DND-41 (cell line): ENCODE data around the gene TEKT5.

Experiments
- ATAC-seq: fragments of 200-7000 bp; cut with Tn5 transposase; 3 replicates; pipeline ENCODE4 v1.9.1; 2021; ENCODE audit warnings: low read depth; ENCODE audit not compliant: insufficient read depth
- DNase-seq: peaks from one replicate; pipeline ENCODE4 v3.0.0-alpha.2; 2020
- H2AFZ ChIP-seq: 2 replicates; pipeline ENCODE4 v1.6.0; 2012; ENCODE audit warnings: low read depth, low read length
- H3K27ac ChIP-seq: 2 replicates; pipeline ENCODE4 v1.5.1; 2012; ENCODE audit warnings: low read length, inconsistent platforms
- H3K27me3 ChIP-seq: fragments of 200-600 bp; sonication (generic); 2 replicates; pipeline ENCODE4 v1.6.0; 2012; ENCODE audit warnings: low read length, mild to moderate bottlenecking, inconsistent platforms; ENCODE audit not compliant: insufficient read depth, poor library complexity
- H3K36me3 ChIP-seq: 2 replicates; pipeline ENCODE4 v1.5.1; 2012; ENCODE audit warnings: low read length, inconsistent platforms; ENCODE audit not compliant: insufficient read depth
- H3K4me1 ChIP-seq: 2 replicates; pipeline ENCODE4 v1.5.1; 2012; ENCODE audit warnings: mild to moderate bottlenecking, low read length; ENCODE audit not compliant: insufficient read depth
- H3K4me2 ChIP-seq: 2 replicates; pipeline ENCODE4 v1.6.0; 2012; ENCODE audit warnings: mild to moderate bottlenecking, moderate library complexity, low read length, inconsistent platforms; ENCODE audit not compliant: insufficient read depth
- H3K4me3 ChIP-seq, 2 experiments: fragments of 200-600 bp in 1 of 2; shearing (Covaris generic) in 1 of 2; 2 replicates each; pipeline ENCODE4 v1.5.1; 2012 to 2016; ENCODE audit warnings: inconsistent platforms in 2 of 2, low read length in 2 of 2, mild to moderate bottlenecking in 2 of 2, low read depth in 1 of 2, moderate library complexity in 1 of 2
- H3K79me2 ChIP-seq: 2 replicates; pipeline ENCODE4 v1.6.0; 2012; ENCODE audit warnings: low read length, inconsistent platforms; ENCODE audit not compliant: insufficient read depth
- H3K9ac ChIP-seq: 2 replicates; pipeline ENCODE4 v1.6.0; 2012; ENCODE audit warnings: low read depth, mild to moderate bottlenecking, inconsistent platforms, low read length, moderate library complexity
- H3K9me3 ChIP-seq: 2 replicates; pipeline ENCODE4 v1.5.1; 2012; ENCODE audit warnings: low read length, moderate library complexity, mild to moderate bottlenecking, inconsistent platforms; ENCODE audit not compliant: insufficient read depth, severe bottlenecking
- H4K20me1 ChIP-seq: 2 replicates; pipeline ENCODE4 v1.6.0; 2012; ENCODE audit warnings: low read length; ENCODE audit not compliant: insufficient read depth
- EZH2 ChIP-seq: IDR thresholded peaks from 3 replicates; pipeline ENCODE4 v1.6.1; 2012; ENCODE audit warnings: borderline replicate concordance, low read depth, mild to moderate bottlenecking, moderate library complexity, low read length, inconsistent platforms; ENCODE audit not compliant: severe bottlenecking
- TF ChIP-seq, protein P1 (sequence below): IDR thresholded peaks from 2 replicates; pipeline ENCODE4 v1.5.1; 2012; ENCODE audit warnings: borderline replicate concordance, low read length, moderate library complexity, mild to moderate bottlenecking; ENCODE audit not compliant: poor library complexity, severe bottlenecking; ENCODE audit errors: extremely low read depth

Gene TEKT5

DNA sequence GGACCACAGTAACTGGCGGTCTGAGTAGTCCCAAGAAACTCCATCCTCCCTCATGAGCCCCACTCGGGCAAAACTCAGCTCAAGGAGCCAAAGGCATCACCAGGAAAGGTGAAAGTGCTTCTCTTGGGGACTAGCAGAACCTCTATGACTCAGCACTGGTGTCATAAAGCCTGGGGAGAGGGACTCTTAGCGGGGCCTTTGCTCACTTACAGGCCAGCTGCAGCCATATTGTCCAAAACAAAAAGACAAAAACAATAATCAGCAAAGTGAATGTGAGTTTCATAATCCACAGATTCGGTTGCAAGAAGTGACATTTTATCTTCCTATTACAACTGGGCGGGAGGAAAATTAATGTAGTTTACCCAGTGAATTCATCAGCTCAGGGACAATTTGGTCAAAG, at the start of gene TEKT5:
TEKT5 (minus strand) TSS at position 101 of the 400 bp plus-strand sequence; CDS start at position 44, 57 bp downstream.
- no peaks in the 10 kb centered on the region for H3K4me1 ChIP-seq
- no peaks in the 10 kb centered on the region for H4K20me1 ChIP-seq
- H3K27me3 ChIP-seq = no peaks in the 10 kb centered on the region
- H3K9me3 ChIP-seq = no peaks in the 10 kb centered on the region
- no peak within 1 kb of the TSS for H3K27ac ChIP-seq
- no peaks in the 10 kb centered on the region for H3K79me2 ChIP-seq
- ATAC-seq (no peak), DNase-seq (no peak)
- H2AFZ ChIP-seq = no peak within 1 kb of the TSS
- H3K4me2 ChIP-seq = no peak within 1 kb of the TSS
- no peak within 1 kb of the TSS for H3K4me3 ChIP-seq
- no peak for TF ChIP-seq EZH2
- TF ChIP-seq, protein P1, sequence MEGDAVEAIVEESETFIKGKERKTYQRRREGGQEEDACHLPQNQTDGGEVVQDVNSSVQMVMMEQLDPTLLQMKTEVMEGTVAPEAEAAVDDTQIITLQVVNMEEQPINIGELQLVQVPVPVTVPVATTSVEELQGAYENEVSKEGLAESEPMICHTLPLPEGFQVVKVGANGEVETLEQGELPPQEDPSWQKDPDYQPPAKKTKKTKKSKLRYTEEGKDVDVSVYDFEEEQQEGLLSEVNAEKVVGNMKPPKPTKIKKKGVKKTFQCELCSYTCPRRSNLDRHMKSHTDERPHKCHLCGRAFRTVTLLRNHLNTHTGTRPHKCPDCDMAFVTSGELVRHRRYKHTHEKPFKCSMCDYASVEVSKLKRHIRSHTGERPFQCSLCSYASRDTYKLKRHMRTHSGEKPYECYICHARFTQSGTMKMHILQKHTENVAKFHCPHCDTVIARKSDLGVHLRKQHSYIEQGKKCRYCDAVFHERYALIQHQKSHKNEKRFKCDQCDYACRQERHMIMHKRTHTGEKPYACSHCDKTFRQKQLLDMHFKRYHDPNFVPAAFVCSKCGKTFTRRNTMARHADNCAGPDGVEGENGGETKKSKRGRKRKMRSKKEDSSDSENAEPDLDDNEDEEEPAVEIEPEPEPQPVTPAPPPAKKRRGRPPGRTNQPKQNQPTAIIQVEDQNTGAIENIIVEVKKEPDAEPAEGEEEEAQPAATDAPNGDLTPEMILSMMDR = no peak
- no peak within 1 kb of the TSS for H3K9ac ChIP-seq
- H3K36me3 ChIP-seq = no peaks in the 10 kb centered on the region

DNA sequence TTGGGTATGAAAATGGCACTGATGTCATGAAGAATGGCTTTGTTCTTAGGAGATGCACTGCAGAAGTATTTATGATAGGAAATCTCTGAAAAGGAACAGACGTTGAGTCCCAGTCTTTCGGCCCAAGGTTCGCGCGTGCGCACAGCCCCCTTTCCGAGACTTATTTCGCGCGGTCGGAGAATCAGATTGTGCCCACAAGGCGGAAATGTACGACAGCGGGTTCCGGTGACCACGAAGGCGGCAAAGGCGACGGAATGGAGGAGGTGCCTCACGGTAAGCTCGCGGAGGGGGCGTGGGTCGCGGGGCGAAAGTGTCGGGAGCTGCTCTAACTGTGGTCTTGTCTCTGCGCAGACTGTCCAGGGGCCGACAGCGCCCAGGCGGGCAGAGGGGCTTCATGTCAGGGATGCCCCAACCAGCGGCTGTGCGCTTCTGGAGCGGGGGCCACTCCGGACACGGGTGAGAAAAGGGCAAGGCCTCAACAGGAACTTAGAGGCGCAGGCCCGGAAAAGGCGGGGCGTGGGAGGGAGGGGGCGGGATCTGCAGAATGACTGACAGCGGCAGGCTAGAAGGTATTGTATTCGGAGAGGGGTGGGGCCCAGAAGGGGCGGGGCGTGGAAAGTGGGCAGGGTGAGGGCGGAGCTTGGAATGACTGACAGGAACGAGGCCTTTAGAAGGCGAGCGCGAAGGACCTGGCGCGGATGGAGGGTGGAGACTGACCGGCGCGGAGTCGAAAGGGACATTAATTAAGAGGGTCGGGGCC, 49.1 kb upstream of the TEKT5 start, which contains the start of gene NUBP1:
NUBP1 (plus strand) TSS at position 233 of the 760 bp plus-strand sequence; CDS start at position 255, 22 bp downstream.
- Histone ChIP-seq H3K36me3 (peaks cover 22% of the 10 kb centered on the region; the same call in 1 of the 2 replicates), H3K9ac (peak within 1 kb of the TSS; percentile 83), H3K4me2 (peak within 1 kb of the TSS; percentile 91), H3K27ac (peak within 1 kb of the TSS; percentile 99), H3K9me3 (no peaks in the 10 kb centered on the region), H3K79me2 (peaks cover 8% of the 10 kb centered on the region), H3K4me1 (peaks cover 21% of the 10 kb centered on the region), H3K27me3 (no peaks in the 10 kb centered on the region), H3K4me3 (peak within 1 kb of the TSS; percentile 51 to 69), H2AFZ (peak within 1 kb of the TSS; percentile 86), H4K20me1 (no peaks in the 10 kb centered on the region)
- DNase-seq (peak; percentile 99), ATAC-seq (peak; percentile 89)
- TF ChIP-seq, protein P1 = no peak
- TF ChIP-seq EZH2 = no peak

DNA sequence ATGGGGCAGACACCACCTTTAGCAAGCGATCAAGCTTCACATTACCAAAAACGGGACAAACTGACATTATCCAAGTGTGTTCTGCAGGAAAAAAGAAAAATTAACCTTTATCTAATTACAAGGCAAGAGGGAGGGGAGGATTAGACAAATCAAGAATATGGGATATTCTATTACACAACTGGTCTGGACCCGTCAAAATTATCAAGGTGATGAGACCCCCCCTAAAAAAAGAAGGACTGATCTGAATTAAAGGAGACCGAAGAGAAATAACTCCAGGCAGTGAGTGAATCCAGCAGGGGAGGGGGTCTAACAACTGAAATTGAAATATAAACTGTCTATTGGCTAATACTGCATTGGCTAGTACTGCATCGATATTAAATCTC, 48.5 kb upstream of the TEKT5 start:
- no peaks in the 10 kb centered on the region for H3K9me3 ChIP-seq
- no peak for TF ChIP-seq EZH2
- TF ChIP-seq, protein P1 = no peak
- H3K4me2 ChIP-seq = peak overlapping the region; percentile 91
- H3K36me3 ChIP-seq = peaks cover 16% of the 10 kb centered on the region; the same call in 1 of the 2 replicates
- peak overlapping the region; percentile 99 for H3K27ac ChIP-seq
- peak overlapping the region; percentile 83 for H3K9ac ChIP-seq
- H3K4me3 ChIP-seq = peak overlapping the region; percentile 51 to 69; a peak in 3 of 4 replicates
- H3K4me1 ChIP-seq = peaks cover 21% of the 10 kb centered on the region
- H4K20me1 ChIP-seq = no peaks in the 10 kb centered on the region
- ATAC-seq = peak; percentile 6
- DNase-seq = no peak
- peak overlapping the region; percentile 77 for H2AFZ ChIP-seq
- H3K79me2 ChIP-seq = peaks cover 8% of the 10 kb centered on the region
- no peaks in the 10 kb centered on the region for H3K27me3 ChIP-seq
